GM23338 (cell line): ENCODE data around the gene MYBL2. TPM values are rescaled to one million over a fixed set of nuclear protein-coding genes. Genes with fewer than 3 reads are reported as not detected.

Experiments used
- ATAC-seq: fragments of 200-7000 bp; cut with Tn5 transposase; 3 replicates; pipeline ENCODE4 v1.9.1; 2020
- DNase-seq: peaks from one replicate; pipeline ENCODE4 v3.0.0-alpha.2; 2015; ENCODE audit warnings: low spot score
- H2AFZ ChIP-seq: fragments of 200-600 bp; sonication (generic); 2 replicates; pipeline ENCODE4 v1.8.0; 2016; ENCODE audit warnings: antibody characterized with exemption, mild to moderate bottlenecking, moderate library complexity
- H3F3A ChIP-seq: fragments of 200-600 bp; sonication (generic); replicated peaks from 2 replicates; pipeline ENCODE4 v1.8.0; 2017; ENCODE audit warnings: antibody characterized with exemption, mixed run types, low read depth
- H3K27ac ChIP-seq: fragments of 200-600 bp; sonication (generic); 2 replicates; pipeline ENCODE4 v1.6.1; 2016; ENCODE audit warnings: low read depth
- H3K27me3 ChIP-seq: fragments of 200-600 bp; sonication (generic); 2 replicates; pipeline ENCODE4 v1.8.0; 2016; ENCODE audit warnings: mild to moderate bottlenecking, mixed run types, moderate library complexity; ENCODE audit not compliant: insufficient read depth
- H3K36me3 ChIP-seq: fragments of 200-600 bp; sonication (generic); 2 replicates; pipeline ENCODE4 v1.8.0; 2016; ENCODE audit warnings: mild to moderate bottlenecking; ENCODE audit not compliant: insufficient read depth
- H3K4me1 ChIP-seq: fragments of 200-600 bp; sonication (generic); 2 replicates; pipeline ENCODE4 v1.8.0; 2016; ENCODE audit warnings: mild to moderate bottlenecking, moderate library complexity; ENCODE audit not compliant: insufficient read depth
- H3K4me2 ChIP-seq: fragments of 200-600 bp; sonication (generic); 2 replicates; pipeline ENCODE4 v1.7.1; 2017; ENCODE audit warnings: mixed run types
- H3K4me3 ChIP-seq: fragments of 200-600 bp; sonication (generic); 2 replicates; pipeline ENCODE4 v1.6.1; 2016; ENCODE audit warnings: mixed run types
- H3K79me2 ChIP-seq: fragments of 200-600 bp; sonication (generic); replicated peaks from 2 replicates; pipeline ENCODE4 v1.8.0; 2017; ENCODE audit warnings: mild to moderate bottlenecking; ENCODE audit not compliant: insufficient read depth
- H3K9me2 ChIP-seq: fragments of 200-600 bp; sonication (generic); 2 replicates; pipeline ENCODE4 v1.8.0; 2017; ENCODE audit not compliant: insufficient read depth
- H4K20me1 ChIP-seq: fragments of 200-600 bp; sonication (generic); replicated peaks from 2 replicates; pipeline ENCODE4 v1.8.0; 2017; ENCODE audit warnings: mild to moderate bottlenecking; ENCODE audit not compliant: insufficient read depth
- H3K27ac Mint-ChIP-seq: 2 replicates; pipeline ENCODE4 v1.8.0; 2020; ENCODE audit warnings: inconsistent platforms, mild to moderate bottlenecking, moderate library complexity, mixed read lengths
- H3K27me3 Mint-ChIP-seq: 3 replicates; pipeline ENCODE4 v1.8.0; 2022; ENCODE audit warnings: low read depth, mild to moderate bottlenecking, moderate library complexity, mixed read lengths, inconsistent platforms; ENCODE audit not compliant: insufficient read depth, poor library complexity
- H3K36me3 Mint-ChIP-seq: 3 replicates; pipeline ENCODE4 v1.8.0; 2021; ENCODE audit warnings: low read depth, mild to moderate bottlenecking, inconsistent platforms, moderate library complexity, mixed read lengths
- H3K4me1 Mint-ChIP-seq: 3 replicates; pipeline ENCODE4 v1.8.0; 2020; ENCODE audit warnings: mild to moderate bottlenecking, inconsistent platforms, mixed read lengths
- H3K4me3 Mint-ChIP-seq: 3 replicates; pipeline ENCODE4 v1.8.0; 2021; ENCODE audit warnings: moderate library complexity, mild to moderate bottlenecking, inconsistent platforms, mixed read lengths
- H3K9me3 Mint-ChIP-seq: 3 replicates; pipeline ENCODE4 v1.8.0; 2020; ENCODE audit warnings: moderate library complexity, mild to moderate bottlenecking, inconsistent platforms, mixed read lengths
- CTCF ChIP-seq, 2 experiments: fragments of 200-600 bp in 1 of 2; sonication (generic) in 1 of 2; conservative IDR thresholded peaks; 2 replicates each; pipeline versions ENCODE4 v1.5.1 to v1.6.1; 2016 to 2017; ENCODE audit warnings: antibody characterized with exemption in 2 of 2, low read depth in 2 of 2, mild to moderate bottlenecking in 2 of 2, moderate library complexity in 1 of 2
- EZH2 ChIP-seq: fragments of 200-600 bp; sonication (generic); IDR thresholded peaks from one replicate; pipeline ENCODE4 v1.8.0; 2017; ENCODE audit warnings: antibody characterized with exemption, mild to moderate bottlenecking, low read depth; ENCODE audit not compliant: unreplicated experiment
- JUNB ChIP-seq: IDR thresholded peaks from one replicate; pipeline ENCODE4 v1.6.1; 2016; ENCODE audit warnings: antibody characterized with exemption; ENCODE audit not compliant: unreplicated experiment
- NANOG ChIP-seq: IDR thresholded peaks from 2 replicates; pipeline ENCODE4 v1.6.1; 2016; ENCODE audit warnings: antibody characterized with exemption, borderline replicate concordance
- POLR2AphosphoS5 ChIP-seq: IDR thresholded peaks from 2 replicates; pipeline ENCODE4 v1.6.1; 2016; ENCODE audit warnings: antibody characterized with exemption, low read depth
- REST ChIP-seq: IDR thresholded peaks from one replicate; pipeline ENCODE4 v1.6.1; 2018; ENCODE audit warnings: antibody characterized with exemption; ENCODE audit not compliant: unreplicated experiment
- STAT1 ChIP-seq: IDR thresholded peaks from one replicate; pipeline ENCODE4 v1.6.1; 2016; ENCODE audit warnings: antibody characterized with exemption; ENCODE audit not compliant: unreplicated experiment
- ZNF114 ChIP-seq: fragments of 250-450 bp; sonication (Bioruptor Pico); IDR thresholded peaks from 2 replicates; pipeline ENCODE4 v1.5.0; 2020; ENCODE audit warnings: mild to moderate bottlenecking, moderate library complexity
- ZNF462 ChIP-seq: fragments of 250-450 bp; sonication (Bioruptor Pico); IDR thresholded peaks from 2 replicates; pipeline ENCODE4 v1.5.0; 2020; ENCODE audit warnings: mild to moderate bottlenecking, moderate library complexity
- polyA plus RNA-seq: library from polyadenylated mRNA; unstranded; fragments of >200 nt; fragmentation: Nextera tagmentation; extraction: Ambion mirVana; gene quantifications from 2 replicates; pipeline ENCODE4 v1.2.1, GENCODE V29; 2016
- total RNA-seq: library from RNA; depleted of rRNA; stranded (reverse); fragments of >200 nt; shearing (Covaris generic); gene quantifications from 2 replicates; pipeline ENCODE4 v1.2.3, GENCODE V29; 2014

Gene MYBL2
- total and polyA plus RNA-seq, 2 experiments from 2014 or later, result 72.3 to 131 TPM

- no peak overlapping the region for H2AFZ ChIP-seq
- H3K27ac ChIP-seq, result no peak overlapping the region
- H3K27me3 ChIP-seq, result no peaks in the 10 kb centered on the region
- TF ChIP-seq ZNF114 (CRISPR knock-in tag) (no peak), POLR2AphosphoS5 (no peak), REST (no peak), STAT1 (no peak), JUNB (no peak), CTCF (conservative IDR thresholded peaks at IDR 0.05; ENCODE audit: low read depth in 2 of 2) (no peak), ZNF462 (CRISPR knock-in tag) (no peak), NANOG (no peak), EZH2 (no peak)
- Mint-ChIP-seq H3K27ac (no peak overlapping the region), H3K9me3 (no peaks in the 10 kb centered on the region), H3K4me3 (no peak overlapping the region), H3K27me3 (peaks cover 3% of the 10 kb centered on the region), H3K36me3 (no peaks in the 10 kb centered on the region), H3K4me1 (0 out of 3 replicates have a peak, but pooled peaks cover 4% of the 10 kb centered on the region)
- no peak overlapping the region for H3K4me3 ChIP-seq
- H3F3A ChIP-seq, result no peaks in the 10 kb centered on the region
- H3K36me3 ChIP-seq, result no peaks in the 10 kb centered on the region
- no peaks in the 10 kb centered on the region for H4K20me1 ChIP-seq
- no peaks in the 10 kb centered on the region for H3K4me1 ChIP-seq
- DNase-seq (no peak), ATAC-seq (no peak)
- H3K4me2 ChIP-seq, result no peak overlapping the region
- no peaks in the 10 kb centered on the region for H3K79me2 ChIP-seq
- H3K9me2 ChIP-seq, result no peaks in the 10 kb centered on the region
These were observed 61.2 kb downstream of the MYBL2 start for GRCh38 chr20:43727980-43728590.
